Esophagus mucosa (tissue), 1 donor: ENCODE measurements around the gene NLRC5. TPM values are rescaled to one million over a fixed set of nuclear protein-coding genes. Genes with fewer than 3 reads are reported as not detected.

ENCODE experiments used
- ATAC-seq: fragments of 200-7000 bp; cut with Tn5 transposase; one replicate; pipeline ENCODE4 v1.9.1; 2020
- total RNA-seq: library from RNA; stranded (reverse); gene quantifications from one replicate; pipeline ENCODE4 v1.2.4, GENCODE V29; 2023
- donor health status: DM: yes; HTN: yes; CAD: no.

Gene NLRC5
- 13.0 TPM for total RNA-seq

DNA sequence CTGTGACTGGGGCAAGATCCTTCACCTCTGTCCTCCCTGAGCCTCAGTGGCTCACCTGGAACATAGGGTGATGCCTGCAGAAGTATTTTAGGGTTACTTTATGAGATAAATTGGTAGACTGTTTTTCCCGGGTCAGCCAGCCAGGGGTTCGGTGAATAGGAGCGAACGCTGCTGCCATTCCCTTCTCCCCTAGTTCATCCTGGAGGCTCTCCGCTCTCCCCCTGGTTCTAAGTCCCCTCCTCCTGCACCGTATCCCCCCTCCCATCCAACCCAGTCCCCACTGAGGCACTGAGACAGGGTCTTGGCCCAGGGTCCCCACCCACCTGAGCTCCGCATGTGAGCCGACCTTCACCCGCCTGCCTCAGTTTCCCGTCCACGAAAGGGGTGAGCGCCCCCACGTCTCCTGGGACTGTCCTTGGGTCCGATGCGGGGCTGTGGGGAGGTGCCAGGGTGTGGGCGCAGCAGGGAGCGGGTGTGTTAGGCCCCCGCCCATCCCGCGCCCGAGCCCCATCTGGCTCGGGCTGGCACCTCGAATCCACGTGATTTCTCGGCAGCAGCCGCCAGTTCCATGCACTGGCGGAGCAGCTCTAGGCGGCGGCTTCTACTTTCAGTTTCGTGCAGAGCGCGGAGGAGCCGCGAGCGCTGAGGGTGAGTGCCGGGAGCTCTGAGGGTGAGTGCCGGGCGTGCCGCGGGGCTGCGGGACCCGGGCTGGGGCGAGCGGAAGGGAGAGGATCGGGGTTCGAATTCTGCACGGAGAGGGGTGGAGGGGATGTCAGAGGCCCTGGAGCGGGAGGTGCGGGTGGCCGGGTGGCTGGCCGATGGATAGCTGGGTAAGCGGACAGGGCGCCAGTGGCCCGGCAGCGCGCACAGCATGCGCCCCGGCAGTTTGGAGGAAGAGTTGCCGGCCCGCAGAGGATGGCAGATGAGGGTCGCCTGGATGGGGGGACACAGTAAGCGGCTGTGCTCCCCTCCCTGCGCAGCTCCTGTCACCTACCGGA is at the start of gene NLRC5:
Gene NLRC5 (plus strand): TSS at position 610 of the 998 bp plus-strand sequence. CDS start 31,156 bp downstream, outside the sequence.
- ATAC-seq, result peak; percentile 85

DNA sequence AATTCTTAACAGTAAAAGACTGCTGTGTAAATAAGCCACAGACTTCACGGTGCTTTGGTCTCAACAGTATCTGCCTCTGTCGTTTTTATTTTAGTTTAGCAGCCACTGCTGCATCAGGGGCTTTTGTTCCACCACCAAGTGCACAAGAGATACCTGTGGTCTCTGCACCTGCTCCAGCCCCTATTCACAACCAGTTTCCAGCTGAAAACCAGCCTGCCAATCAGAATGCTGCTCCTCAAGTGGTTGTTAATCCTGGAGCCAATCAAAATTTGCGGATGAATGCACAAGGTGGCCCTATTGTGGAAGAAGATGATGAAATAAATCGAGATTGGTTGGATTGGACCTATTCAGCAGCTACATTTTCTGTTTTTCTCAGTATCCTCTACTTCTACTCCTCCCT is 49.6 kb upstream of the NLRC5 start:
- ATAC-seq, result no peak

- no peak for ATAC-seq
These were observed 48.3 kb upstream of the NLRC5 start for GRCh38 chr16:56941092-56941491.

- ATAC-seq, result no peak
These were observed 47.5 kb upstream of the NLRC5 start for GRCh38 chr16:56941856-56942331.

DNA sequence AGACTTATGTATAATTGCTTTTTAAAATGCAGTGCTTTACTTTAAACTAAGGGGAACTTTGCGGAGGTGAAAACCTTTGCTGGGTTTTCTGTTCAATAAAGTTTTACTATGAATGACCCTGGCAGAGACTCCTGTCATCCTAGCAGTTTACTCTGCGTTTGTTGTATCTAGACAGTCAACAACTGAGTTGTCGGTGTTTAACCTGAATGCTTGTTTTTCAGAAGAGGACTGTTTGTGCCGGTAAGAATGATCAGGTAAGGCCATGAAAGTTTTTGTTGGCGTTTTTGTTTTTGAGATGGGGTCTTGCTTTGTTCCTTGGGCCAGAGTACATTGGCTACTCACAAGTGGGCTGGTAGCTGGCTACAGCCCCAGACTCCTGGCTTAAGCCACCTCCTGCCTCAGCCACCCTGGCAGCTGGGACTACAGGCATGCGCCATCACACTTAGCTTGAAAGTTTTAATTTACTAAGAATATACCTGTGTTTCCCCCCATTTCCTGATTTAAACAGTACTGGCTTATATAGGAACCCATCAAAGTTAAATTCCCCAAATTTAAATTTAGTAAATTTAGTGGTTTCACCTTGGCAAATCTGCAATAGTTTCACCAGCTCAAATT is 45.5 kb upstream of the NLRC5 start:
- ATAC-seq, result no peak

GRCh38 chr16:56944954-56945839 is 44.2 kb upstream of the NLRC5 start:
- no peak for ATAC-seq

GRCh38 chr16:56945847-56946527 is 43.4 kb upstream of the NLRC5 start:
- ATAC-seq, result no peak

DNA sequence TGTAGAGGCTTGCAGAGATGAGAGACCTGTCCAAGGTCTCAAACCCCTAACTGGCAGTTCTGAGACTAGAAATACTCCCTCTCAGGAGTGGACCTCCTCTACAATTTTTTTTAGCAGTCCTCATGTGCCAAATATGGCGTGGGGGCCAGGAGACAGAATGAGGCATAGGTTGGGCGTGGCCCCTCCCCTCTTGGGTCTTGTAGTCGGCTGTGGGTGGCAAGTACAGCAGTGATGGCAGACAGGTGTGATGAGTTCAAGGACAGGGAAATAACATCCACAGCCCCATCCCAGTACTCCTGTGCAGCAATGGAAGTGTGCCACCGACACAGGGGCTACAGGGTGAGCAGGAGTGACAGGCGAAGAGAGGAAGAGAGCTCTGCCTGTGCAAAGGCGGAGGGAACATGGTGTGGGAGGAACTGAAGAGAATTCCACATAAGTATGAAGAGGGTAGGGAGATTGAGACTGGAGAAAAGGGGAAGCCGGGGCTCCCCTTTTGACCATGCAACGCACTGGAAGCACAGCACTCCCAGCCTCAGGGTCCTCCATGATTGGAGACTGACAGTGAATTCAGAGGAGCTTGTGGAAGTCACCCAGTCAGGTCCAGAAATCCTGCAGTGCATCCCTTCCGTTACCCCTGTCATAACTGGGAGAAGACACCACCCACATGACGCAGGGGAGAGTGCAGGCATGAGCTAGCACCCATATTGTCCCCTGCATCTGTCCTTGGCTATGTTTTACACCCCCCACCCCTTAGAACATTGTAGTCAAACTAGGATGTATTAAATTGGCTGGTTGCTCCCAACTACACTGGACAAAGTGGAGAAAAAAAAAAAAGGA is 42.4 kb upstream of the NLRC5 start:
- ATAC-seq, result no peak

- no peak for ATAC-seq
These were observed 41.8 kb upstream of the NLRC5 start for GRCh38 chr16:56947604-56947995.

DNA sequence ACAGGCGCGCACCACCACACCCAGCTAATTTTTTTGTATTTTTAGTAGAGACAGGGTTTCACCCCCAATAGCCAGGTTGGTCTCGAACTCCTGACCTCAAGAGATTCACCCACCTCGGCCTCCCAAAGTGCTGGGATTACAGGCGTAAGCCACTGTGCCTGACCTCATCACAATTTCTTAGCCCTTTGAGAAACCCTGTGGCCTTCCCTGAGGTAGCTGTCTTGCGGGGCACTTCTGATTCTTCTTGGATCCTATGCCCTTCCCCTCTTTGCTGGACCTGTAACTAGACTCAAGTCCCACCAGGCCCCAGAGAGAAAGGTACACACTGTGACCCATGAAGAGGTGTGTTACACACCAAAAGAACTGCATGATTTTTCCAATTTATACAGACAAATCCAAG is 41.1 kb upstream of the NLRC5 start:
- ATAC-seq, result no peak

- ATAC-seq, result no peak
These were observed 39.3 kb upstream of the NLRC5 start for GRCh38 chr16:56950051-56950450.

DNA sequence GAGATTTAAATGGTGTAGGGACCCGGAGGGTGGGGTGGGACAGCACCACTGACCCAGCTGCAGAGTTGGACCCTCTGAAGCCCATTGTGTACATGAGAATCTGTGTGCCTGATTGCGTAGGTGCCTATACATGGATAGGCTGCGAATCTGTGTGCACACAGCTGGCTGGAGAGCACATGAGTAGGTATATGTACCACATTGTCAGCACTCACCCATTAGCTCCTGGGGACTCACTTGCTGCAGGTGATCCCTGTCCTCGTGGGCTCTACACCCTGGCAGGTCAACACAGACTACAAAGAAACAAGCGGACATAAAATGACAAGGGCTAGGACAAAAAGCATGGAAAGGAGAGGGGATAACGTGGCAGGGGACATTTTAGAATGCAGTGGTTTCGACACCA is 38.9 kb upstream of the NLRC5 start:
- ATAC-seq, result no peak

DNA sequence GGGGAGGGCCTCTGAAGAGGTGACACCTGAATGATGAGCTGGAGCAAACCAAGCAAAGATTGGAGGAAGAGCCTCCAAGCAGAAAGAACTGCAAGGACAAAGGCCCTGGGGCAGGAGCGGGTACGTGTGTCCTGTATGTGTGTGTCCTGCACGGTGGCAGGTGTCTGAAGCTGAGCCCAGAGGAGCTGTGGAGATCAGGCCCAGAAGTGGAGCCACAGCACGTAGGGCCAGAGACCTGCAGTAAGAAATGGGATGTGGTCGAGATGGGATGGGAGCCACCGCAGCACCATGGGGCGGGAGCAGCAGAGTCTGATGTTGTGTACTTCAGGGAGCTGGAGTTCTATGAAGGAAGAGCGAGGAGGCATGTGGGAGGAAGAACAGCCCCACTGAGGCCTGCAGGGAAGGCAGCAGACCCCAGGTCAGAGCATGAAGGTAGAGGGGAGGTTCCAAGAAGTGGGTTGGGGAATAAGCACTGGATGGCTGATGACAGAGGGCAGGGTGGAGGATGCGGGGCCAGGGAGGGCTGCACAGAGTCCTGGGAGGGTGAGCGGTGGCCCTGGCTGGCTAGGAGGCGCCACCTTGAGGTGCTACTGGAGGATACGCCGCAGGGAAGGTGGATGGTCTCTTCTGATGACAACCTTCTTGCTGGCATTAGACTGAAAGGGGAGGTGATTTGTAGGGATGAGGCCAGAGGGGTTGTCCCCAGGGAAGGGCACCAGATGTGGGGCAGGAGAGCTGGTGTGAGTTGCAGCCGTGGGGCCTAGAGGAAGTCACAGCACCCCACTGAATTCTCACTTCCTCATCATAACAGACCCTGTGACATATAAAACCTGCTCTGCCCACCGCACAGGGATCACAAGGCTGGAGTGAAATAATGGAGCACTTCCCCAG is 38.2 kb upstream of the NLRC5 start:
- peak; percentile 52 for ATAC-seq

DNA sequence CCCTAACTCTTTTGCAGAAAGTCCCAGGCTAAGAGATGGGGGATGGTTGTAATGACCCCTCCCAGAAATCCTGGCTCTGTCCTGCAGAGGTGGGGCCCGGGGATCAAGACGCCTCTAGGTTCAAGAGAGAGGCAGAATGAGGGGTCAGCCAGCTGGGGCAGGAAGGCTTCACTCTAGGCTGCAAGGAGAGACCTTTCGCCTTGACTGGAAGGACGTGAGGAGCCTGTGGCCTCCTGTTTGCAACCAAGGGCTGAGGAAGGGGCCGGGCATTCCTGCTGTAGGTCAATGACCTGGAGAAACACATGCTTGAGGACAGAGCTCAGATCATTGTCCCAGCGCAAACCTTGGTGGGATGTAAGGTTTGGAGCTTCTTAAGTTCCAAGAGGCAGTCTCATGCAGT is 36.4 kb upstream of the NLRC5 start:
- no peak for ATAC-seq

- no peak for ATAC-seq
These were observed 33.3 kb upstream of the NLRC5 start for GRCh38 chr16:56956076-56956475.

DNA sequence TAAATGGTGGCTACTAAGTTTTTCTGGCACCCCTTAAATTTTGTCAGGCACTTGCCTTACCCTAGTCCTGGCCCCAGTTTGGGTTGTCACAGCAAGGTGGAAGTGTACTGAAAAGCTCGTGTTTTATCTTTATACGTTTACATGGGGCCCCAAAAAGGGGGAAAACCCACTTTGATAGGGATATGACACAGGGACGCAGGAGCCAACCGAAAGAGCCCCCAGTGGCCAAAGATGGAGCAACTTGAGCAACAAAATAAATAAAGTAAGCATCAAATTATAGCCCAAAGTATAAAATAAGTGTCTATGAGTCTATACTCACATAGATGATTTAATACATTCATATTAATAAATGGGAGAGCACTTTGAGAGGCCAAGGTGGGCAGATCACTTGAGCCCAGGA is 32.6 kb upstream of the NLRC5 start:
- no peak for ATAC-seq

DNA sequence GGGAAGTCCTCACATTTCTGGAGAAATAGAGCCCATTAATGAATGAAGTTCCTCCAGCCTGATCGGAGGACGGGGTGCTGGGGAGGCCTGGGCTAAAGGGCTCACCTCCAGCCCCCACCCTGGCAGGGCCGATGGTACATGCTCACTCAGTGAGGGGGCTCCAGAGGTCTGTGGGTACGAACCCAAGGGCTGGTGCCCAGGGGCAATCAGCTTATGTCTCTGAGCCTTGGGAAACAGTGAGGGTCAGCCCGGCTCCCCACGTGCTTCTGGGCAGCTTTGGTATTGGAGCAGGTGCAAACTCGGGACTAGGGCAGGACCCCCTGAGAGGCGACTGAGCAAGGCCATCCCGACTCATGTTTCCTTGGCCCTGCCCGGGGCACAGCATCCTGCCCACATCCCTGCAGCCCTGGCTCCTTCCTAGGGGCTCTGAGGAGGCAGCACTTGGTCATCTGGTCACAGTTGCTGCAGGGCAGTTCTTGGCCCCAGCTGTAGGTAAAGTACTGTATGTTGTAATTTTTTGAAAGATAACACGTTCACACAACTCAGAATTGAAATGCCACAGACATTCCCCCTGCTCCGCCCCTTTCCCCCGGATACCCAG is 28.6 kb upstream of the NLRC5 start:
- ATAC-seq, result no peak

DNA sequence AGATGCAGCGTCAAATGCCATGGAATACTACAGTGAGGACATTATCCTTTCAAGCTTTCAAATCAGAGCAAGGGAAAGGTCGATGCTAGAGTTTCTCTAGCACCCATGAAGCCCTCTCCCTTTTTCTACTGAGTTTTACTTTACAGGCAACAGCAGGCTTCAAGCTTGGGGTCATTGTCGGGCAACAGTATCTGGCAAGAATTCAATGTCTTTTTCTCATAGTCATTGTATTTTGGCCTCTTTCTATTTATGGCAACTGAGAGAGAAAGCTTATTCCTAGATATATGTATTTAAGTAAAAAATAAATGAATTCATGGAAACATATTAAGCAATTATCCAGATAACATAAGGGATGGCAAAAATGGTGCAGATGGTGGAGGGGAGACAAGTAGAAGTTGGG is 28.0 kb upstream of the NLRC5 start:
- ATAC-seq, result no peak

GRCh38 chr16:56961851-56962281 is 27.5 kb upstream of the NLRC5 start, which contains the start of gene CETP:
Gene CETP (plus strand): TSS chr16:56961950. CDS start chr16:56961980, 30 bp downstream.
- ATAC-seq, result peak; percentile 3
